HG02610 (cell line): Measurements from ENCODE around the gene KRTAP10-3.
"Not testable (repeated sequence)": the region's sequence is repeated elsewhere in the genome, so short reads cannot be mapped to it uniquely, and the experiment has no call there.

Experiments
- ATAC-seq: cut with Tn5 transposase; IDR thresholded peaks from one replicate; pipeline ENCODE4 v1.9.1; 2021; ENCODE audit warnings: mild to moderate bottlenecking, moderate library complexity; ENCODE audit not compliant: unreplicated experiment

The KRTAP10-3 gene

GRCh38 chr21:44550285-44550684, 8.3 kb downstream of the KRTAP10-3 start:
- ATAC-seq, result not testable (repeated sequence)

DNA sequence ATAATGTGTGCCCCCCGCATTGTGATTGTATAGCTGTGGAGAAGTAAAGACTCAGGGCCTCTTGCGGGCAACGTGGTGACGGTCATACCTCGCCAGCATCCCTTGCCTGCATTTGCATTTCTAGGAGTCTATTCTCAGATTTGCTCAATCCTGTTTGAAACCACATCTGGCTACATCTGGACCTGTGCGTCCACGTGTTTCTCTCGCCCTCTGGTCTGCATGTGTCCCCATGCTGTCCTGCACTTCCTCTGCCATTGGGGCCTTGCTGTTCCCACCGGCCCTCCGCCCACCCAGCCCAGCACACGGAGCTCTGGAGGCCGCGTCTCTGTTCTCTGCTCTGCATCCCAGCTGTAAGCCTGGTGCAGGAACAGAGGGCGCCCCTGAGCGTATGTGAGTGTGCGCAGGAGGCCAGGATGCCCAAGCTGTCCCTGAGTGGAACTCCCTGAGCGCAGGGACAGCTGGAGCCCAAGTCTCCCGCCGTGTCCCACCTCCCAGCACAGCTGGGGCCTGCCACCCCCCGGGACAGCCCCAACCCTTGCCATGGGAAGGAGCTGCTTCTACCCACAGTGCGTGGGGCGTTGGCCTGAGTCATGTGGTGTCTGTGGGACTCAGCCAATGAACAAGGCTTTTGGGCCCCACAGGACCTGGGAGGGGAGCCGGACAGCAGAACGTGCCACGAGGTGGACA, 8.9 kb downstream of the KRTAP10-3 start:
- ATAC-seq, result no peak

DNA sequence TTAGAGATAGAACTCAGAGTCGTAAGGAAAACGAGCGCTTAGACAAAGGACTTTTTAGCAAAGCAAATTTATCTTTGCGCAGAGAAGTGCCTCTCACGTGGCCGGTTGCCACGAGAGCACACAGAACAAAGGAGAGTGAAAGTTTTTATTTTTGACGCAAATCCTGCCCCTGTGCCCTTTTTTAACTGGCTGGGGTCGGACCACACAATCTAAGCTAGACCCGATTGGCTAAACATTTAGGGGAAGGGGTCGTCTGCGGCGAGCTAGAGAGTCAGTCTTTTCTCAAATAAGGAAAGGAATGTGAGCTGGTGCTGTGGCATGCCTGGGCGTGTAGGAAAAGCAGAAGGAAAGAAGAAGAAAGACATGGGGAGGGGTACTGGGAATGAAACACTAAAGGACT, 9.7 kb downstream of the KRTAP10-3 start:
- no peak for ATAC-seq

- ATAC-seq, result no peak
These were observed 10.2 kb downstream of the KRTAP10-3 start for GRCh38 chr21:44548381-44548780.

- ATAC-seq, result no peak
These were observed 10.8 kb downstream of the KRTAP10-3 start for GRCh38 chr21:44547656-44548331.

GRCh38 chr21:44544566-44544965, 14.0 kb downstream of the KRTAP10-3 start:
- ATAC-seq, result no peak

DNA sequence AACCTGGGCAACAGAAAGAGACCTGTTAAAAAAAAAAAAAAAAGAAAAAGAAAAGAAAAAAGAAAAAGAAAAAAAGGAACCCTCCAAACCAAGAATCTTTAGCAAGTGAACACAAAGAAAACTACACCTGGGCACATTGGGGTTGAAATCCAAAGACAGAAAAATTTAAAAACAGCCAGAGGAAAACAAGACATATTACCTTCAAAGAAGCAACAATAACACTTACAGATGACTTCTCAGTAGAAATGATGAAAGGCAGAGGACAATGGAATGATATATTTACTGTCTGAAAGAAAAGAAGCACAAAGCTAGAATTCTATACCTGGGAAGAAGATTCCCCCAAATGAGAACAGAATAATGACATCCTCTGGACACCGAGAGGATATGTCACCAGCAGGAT, 15.9 kb downstream of the KRTAP10-3 start:
- ATAC-seq, result no peak

- no peak for ATAC-seq
These were observed 17.8 kb downstream of the KRTAP10-3 start for GRCh38 chr21:44540741-44541288.

GRCh38 chr21:44539991-44540666, 18.5 kb downstream of the KRTAP10-3 start, which contains the start of gene KRTAP10-1:
TSS of gene KRTAP10-1 (minus strand) at chr21:44540195. CDS start at chr21:44540150, 45 bp downstream.
- no peak for ATAC-seq

GRCh38 chr21:44539046-44539445, 19.5 kb downstream of the KRTAP10-3 start:
- ATAC-seq, result no peak

DNA sequence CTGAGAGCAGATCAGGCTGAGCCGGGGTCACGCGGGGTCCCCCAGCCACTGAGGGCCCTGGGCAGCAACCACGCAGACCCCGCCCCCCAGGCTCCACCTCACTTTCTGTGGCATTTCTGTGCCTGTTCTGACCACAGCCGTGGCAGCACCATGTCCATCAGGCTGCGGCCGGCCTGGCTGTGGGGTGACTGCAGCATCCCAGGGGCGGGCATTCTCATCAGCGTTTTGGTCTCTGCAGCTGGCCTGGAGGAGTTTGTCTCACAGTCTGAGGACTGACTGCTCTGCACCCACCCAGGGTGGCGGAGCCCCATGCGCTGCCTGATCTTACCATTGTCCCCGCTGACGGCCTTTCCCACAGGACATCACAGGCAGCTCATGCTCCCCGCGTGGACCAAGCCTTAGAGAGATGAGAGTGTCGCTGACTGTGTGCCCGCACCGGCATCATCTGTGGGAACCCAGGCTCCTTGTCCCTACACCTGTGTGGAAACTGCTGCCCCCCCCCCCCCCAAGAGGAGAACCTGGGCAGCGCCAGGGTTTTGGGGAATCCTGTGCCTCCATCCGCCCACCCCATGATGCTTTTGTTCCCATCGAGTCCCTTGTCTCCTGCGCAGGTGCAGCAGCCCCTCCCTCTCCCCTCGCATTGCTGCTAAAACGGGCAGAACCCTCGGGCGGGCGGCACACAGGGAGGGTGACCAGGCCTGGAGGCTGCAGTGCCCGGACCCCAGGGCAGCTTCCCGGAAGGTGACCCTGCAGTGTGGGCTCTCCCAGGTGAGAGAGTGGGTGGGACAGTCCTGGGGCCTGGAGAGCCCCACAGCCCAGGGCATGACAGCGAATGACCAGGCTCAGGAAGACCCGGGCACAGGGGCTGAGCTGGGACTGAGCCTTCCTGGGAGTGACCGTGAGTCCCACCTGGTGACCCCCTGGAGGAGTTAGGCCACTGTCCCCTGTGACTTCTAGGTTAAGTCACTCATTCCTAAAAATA, 20.4 kb downstream of the KRTAP10-3 start:
- no peak for ATAC-seq

DNA sequence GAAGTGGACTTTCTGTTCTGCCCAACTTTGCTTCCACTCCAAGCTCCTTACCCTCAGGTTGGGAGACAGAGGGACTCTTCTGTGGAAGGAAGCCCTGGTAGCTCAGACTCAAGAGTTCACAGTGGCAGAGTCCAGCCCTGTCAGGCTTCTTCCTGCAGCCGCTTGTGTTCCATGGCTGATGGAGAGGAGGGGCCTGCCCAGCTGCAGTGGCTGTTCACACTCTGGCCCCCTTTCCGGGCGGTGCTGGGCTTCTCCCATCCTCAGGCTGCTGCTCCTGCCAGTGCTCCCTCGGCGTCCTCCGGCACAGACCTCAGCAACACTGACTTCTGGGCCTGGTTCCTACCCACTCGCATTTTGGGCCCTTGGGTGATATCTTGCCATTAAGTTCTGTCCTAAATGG, 22.6 kb downstream of the KRTAP10-3 start:
- ATAC-seq, result no peak

DNA sequence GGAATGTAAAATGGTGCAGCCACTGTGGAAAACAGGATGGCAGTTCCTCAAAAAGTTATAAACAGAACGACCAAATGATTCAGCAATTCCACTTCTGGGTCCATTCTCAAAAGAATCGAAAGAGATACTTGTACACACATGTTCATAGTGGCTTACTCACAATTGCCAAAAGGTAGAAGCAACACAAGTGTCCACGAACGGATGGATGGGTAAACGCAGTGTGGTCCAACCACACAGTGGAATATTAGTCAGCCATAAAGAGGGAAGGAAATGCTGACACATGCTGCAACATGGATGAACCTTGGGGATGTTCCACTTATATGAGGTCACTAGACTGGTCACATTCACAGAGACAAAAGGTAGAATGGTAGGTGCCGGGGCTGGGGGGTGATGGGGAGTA, 23.9 kb downstream of the KRTAP10-3 start:
- no peak for ATAC-seq

- ATAC-seq, result no peak
These were observed 24.5 kb downstream of the KRTAP10-3 start for GRCh38 chr21:44533891-44534627.

DNA sequence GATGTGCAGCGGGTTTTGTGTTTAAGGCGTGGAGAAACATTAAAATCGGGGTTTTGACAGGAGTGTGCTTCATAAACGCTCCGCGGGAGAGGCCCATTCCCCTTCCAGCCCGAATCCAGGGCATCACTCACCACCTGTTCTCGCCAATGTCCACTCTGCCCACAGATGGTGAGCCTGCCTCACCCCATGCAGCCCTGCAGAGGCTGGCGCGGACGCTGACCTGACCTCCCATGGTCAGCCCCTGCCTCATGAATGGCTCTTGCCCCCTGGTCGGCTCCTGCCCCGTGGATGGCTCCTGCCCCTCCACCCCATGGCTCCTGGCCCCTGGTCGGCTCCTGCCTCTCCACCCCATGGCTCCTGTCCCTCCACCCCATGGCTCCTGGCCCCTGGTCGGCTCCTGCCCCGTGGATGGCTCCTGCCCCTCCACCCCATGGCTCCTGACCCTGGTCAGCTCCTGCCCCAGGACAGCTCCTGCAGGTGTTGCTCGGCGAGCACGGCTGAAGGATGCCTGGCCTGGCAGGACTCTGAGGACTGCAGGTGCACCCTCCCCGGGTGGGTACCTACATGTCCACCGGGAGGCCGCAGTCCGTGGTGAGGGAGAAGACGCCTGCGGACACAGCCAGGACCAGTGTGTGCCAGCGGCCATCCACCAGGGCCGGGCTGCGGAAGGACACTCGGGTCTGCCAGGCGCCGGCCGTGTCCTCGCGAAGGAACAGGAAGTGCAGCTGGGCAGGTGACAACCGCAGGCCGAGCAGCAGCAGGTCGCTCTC, 25.3 kb downstream of the KRTAP10-3 start:
- no peak for ATAC-seq

- ATAC-seq, result no peak
These were observed 25.9 kb downstream of the KRTAP10-3 start for GRCh38 chr21:44532712-44533111.

DNA sequence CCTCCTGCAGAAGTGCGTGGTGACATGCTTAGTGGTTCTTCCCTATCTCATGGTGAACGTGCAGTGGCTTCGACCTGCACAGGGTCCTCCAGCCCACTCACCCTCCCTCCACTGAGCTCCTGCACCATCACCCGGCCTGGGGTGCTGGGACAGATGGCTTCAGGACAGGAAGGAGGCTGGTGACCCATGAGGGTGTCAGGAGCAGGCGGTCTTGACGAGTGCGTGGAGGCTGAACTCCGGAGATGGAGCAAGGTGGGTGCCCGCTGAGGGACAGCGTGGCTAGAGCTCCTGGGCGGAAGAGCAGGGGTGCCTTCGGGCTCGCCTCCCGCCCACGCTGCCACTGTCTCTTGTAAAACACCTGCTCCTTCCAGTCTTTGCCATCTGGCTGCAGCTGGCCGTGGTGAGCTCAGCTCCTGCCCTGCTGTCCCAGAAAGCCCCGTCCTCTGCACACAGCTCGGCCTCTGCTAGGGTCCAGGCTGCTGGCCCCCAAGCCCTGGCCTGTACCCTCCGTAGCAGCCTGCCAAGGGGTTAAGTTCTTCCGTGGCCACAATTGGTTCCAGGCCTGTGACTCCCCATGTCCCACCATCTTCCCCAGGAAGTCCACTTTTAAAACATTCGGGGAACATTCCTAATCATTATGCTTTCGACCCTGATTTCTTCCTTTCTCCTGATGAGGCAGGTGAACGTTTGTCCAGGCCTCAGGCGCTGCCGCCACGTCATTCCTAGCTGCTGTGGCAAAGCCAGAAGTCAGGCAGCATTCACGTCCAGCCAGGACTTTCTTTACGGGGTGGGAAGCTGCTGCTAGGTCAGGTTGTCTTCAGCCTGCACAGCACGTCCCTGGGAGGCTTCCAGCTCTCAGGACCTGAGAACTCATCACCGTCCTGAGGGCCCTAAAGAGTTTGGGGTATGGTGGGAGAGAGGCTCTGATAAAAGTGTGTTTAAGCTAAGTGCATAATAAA, 26.7 kb downstream of the KRTAP10-3 start:
- no peak for ATAC-seq
